ENCODE measurements around the gene YIF1B. TPM values are rescaled to one million over a fixed set of nuclear protein-coding genes. Genes with fewer than 3 reads are reported as not detected.

The YIF1B gene
- total and polyA plus RNA-seq, 2 experiments from 2014 or later: 82.8 to 106 TPM

DNA sequence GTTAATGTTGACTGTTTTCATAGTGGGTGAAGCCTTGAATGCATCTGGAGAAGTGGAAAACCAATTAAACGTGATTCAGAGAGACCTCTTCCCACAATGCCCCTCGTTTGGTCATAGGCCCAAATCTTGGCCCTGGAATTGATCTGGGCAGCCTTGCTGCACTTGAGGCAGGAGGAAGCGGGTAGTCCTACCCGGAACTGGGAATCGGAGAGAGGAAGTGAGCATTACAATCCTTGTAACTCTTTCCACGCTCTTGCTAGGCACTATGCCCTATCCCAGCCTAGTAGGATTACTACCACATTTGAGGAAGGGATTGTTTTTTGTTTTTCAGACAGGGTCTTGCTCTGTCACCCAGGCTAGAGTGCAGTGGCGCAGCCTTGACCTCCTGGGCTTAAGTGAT, 7.5 kb upstream of the YIF1B start:
- Mint-ChIP-seq H3K36me3 (ENCODE audit: low read depth) (peaks cover 6% of the 10 kb centered on the region; the same call in 2 of the 3 replicates), H3K4me3 (no peak overlapping the region), H3K9me3 (no peaks in the 10 kb centered on the region; the same call in 2 of the 3 replicates), H3K27ac (no peak overlapping the region), H3K4me1 (peaks cover 14% of the 10 kb centered on the region; the same call in 2 of the 3 replicates), H3K27me3 (ENCODE audit: insufficient read depth, low read depth, poor library complexity) (peaks cover 28% of the 10 kb centered on the region)
- no peaks in the 10 kb centered on the region for H3K9me2 ChIP-seq (ENCODE audit: insufficient read depth)
- TF ChIP-seq CREB1 (CRISPR knock-in tag; IDR thresholded peaks at IDR 0.05; ENCODE audit: low read depth) (no peak), NANOG (IDR thresholded peaks at IDR 0.05; ENCODE audit: borderline replicate concordance) (no peak), STAT1 (IDR thresholded peaks at IDR 0.05; ENCODE audit: unreplicated experiment) (no peak)
- no peaks in the 10 kb centered on the region; the same call in 1 of the 2 replicates for H4K20me1 ChIP-seq (replicated peaks; ENCODE audit: insufficient read depth)
- no peaks in the 10 kb centered on the region for H3K79me2 ChIP-seq (replicated peaks; ENCODE audit: insufficient read depth)
- no peak for DNase-seq (ENCODE audit: low spot score)
- 0 out of 2 replicates have a peak, but pooled peaks cover 5% of the 10 kb centered on the region for H3K36me3 ChIP-seq (ENCODE audit: insufficient read depth)
- peaks cover 2% of the 10 kb centered on the region; the same call in 1 of the 2 replicates for H3F3A ChIP-seq (replicated peaks; ENCODE audit: low read depth)
- H3K27ac ChIP-seq (ENCODE audit: low read depth): no peak overlapping the region
- no peak for ATAC-seq
- no peak overlapping the region for H3K4me3 ChIP-seq
- H2AFZ ChIP-seq: no peak overlapping the region
- H3K4me1 ChIP-seq (ENCODE audit: insufficient read depth): no peaks in the 10 kb centered on the region; the same call in 1 of the 2 replicates
- peaks cover 24% of the 10 kb centered on the region for H3K27me3 ChIP-seq (ENCODE audit: insufficient read depth)
- H3K4me2 ChIP-seq: no peak overlapping the region

DNA sequence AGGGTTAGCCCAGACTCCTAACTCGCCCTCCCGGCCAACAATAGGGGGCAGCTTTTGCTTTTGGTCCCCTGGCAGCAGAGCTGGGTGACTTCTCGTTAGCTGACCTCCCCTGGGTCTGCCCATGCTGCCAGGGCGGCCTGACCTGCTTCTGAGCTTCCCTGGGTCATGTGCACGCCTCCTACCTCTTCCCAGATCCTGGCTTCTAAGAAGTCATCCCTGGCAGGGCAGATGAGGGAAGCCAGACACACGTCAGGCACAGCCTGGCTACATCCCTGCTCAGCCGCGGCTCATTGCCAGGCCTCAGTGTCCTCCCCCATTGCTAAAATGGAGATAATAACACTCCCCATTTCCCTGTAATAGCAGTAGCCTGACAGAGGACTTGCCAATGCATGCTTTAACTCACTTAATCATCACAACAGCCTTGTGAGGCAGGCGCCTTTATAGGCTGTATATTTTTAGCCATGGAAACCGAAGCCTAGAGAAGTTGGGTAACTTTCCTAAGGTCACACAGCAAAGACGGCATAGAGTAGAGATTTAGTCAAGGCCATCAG, 6.0 kb upstream of the YIF1B start:
- peak overlapping the region; percentile 32; the same call in 1 of the 2 replicates for H3K4me2 ChIP-seq
- Mint-ChIP-seq H3K36me3 (ENCODE audit: low read depth) (no peaks in the 10 kb centered on the region; the same call in 2 of the 3 replicates), H3K9me3 (no peaks in the 10 kb centered on the region), H3K4me1 (peaks cover 18% of the 10 kb centered on the region; the same call in 2 of the 3 replicates), H3K27ac (no peak overlapping the region), H3K27me3 (ENCODE audit: insufficient read depth, low read depth, poor library complexity) (peaks cover 34% of the 10 kb centered on the region), H3K4me3 (no peak overlapping the region; the same call in 2 of the 3 replicates)
- H3K4me1 ChIP-seq (ENCODE audit: insufficient read depth): no peaks in the 10 kb centered on the region; the same call in 1 of the 2 replicates
- peaks cover 36% of the 10 kb centered on the region for H3K27me3 ChIP-seq (ENCODE audit: insufficient read depth)
- no peak overlapping the region for H3K27ac ChIP-seq (ENCODE audit: low read depth)
- TF ChIP-seq, protein P1, sequence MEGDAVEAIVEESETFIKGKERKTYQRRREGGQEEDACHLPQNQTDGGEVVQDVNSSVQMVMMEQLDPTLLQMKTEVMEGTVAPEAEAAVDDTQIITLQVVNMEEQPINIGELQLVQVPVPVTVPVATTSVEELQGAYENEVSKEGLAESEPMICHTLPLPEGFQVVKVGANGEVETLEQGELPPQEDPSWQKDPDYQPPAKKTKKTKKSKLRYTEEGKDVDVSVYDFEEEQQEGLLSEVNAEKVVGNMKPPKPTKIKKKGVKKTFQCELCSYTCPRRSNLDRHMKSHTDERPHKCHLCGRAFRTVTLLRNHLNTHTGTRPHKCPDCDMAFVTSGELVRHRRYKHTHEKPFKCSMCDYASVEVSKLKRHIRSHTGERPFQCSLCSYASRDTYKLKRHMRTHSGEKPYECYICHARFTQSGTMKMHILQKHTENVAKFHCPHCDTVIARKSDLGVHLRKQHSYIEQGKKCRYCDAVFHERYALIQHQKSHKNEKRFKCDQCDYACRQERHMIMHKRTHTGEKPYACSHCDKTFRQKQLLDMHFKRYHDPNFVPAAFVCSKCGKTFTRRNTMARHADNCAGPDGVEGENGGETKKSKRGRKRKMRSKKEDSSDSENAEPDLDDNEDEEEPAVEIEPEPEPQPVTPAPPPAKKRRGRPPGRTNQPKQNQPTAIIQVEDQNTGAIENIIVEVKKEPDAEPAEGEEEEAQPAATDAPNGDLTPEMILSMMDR (conservative IDR thresholded peaks at IDR 0.05; ENCODE audit: low read depth in 2 of 2): peak in 1 of 2 experiments; percentile 23; a peak in 1 of 4 replicates
- no peak for TF ChIP-seq EZH2phosphoT487 (IDR thresholded peaks at IDR 0.05; ENCODE audit: unreplicated experiment)
- DNase-seq (ENCODE audit: low spot score) (no peak), ATAC-seq (no peak)
- peaks cover 6% of the 10 kb centered on the region; the same call in 1 of the 2 replicates for H3F3A ChIP-seq (replicated peaks; ENCODE audit: low read depth)
- no peaks in the 10 kb centered on the region for H3K9me2 ChIP-seq (ENCODE audit: insufficient read depth)
- no peaks in the 10 kb centered on the region for H3K36me3 ChIP-seq (ENCODE audit: insufficient read depth)
- no peaks in the 10 kb centered on the region for H3K79me2 ChIP-seq (replicated peaks; ENCODE audit: insufficient read depth)
- H3K4me3 ChIP-seq: no peak overlapping the region
- H4K20me1 ChIP-seq (replicated peaks; ENCODE audit: insufficient read depth): no peaks in the 10 kb centered on the region; the same call in 1 of the 2 replicates
- no peak overlapping the region for H2AFZ ChIP-seq

DNA sequence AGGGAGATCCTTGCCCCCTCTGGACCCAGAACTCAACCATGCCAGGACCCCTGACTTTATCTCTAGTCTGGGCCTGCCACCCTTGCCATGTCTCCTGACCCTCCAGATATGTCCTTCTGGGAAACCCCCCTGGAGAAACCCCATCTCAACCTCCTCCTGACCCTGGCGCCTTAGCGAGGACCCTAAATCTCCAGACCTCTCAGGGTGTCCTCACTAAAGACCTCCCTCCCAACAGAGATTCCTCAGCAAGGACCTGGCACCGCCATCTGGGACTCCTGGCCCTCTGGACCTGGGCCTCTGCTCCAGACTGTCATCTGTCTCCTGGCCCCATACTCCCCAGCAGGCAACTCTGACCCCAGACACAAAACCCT, 5.2 kb upstream of the YIF1B start:
- Histone ChIP-seq H4K20me1 (replicated peaks; ENCODE audit: insufficient read depth) (no peaks in the 10 kb centered on the region; the same call in 1 of the 2 replicates), H3K4me2 (peak overlapping the region; percentile 98; the same call in 1 of the 2 replicates), H3K9me2 (ENCODE audit: insufficient read depth) (no peaks in the 10 kb centered on the region), H3K27ac (ENCODE audit: low read depth) (no peak overlapping the region), H3K4me1 (ENCODE audit: insufficient read depth) (no peaks in the 10 kb centered on the region; the same call in 1 of the 2 replicates), H3K27me3 (ENCODE audit: insufficient read depth) (peaks cover 36% of the 10 kb centered on the region), H3K4me3 (peak overlapping the region; percentile 89), H2AFZ (no peak overlapping the region), H3F3A (replicated peaks; ENCODE audit: low read depth) (peaks cover 11% of the 10 kb centered on the region; the same call in 1 of the 2 replicates), H3K79me2 (replicated peaks; ENCODE audit: insufficient read depth) (no peaks in the 10 kb centered on the region), H3K36me3 (ENCODE audit: insufficient read depth) (no peaks in the 10 kb centered on the region)
- Mint-ChIP-seq H3K4me3 (peak overlapping the region; percentile 77; the same call in 1 of the 3 replicates), H3K27ac (no peak overlapping the region), H3K9me3 (no peaks in the 10 kb centered on the region), H3K4me1 (peaks cover 20% of the 10 kb centered on the region; the same call in 2 of the 3 replicates), H3K27me3 (ENCODE audit: insufficient read depth, low read depth, poor library complexity) (peaks cover 40% of the 10 kb centered on the region), H3K36me3 (ENCODE audit: low read depth) (no peaks in the 10 kb centered on the region; the same call in 2 of the 3 replicates)
- ATAC-seq (no peak), DNase-seq (ENCODE audit: low spot score) (no peak)
- no peak for TF ChIP-seq EZH2phosphoT487 (IDR thresholded peaks at IDR 0.05; ENCODE audit: unreplicated experiment)
- no peak for TF ChIP-seq POLR2AphosphoS5 (IDR thresholded peaks at IDR 0.05; ENCODE audit: low read depth)
- TF ChIP-seq ZNF331 (CRISPR knock-in tag; IDR thresholded peaks at IDR 0.05; ENCODE audit: low read depth): no peak
- TF ChIP-seq, protein P2, sequence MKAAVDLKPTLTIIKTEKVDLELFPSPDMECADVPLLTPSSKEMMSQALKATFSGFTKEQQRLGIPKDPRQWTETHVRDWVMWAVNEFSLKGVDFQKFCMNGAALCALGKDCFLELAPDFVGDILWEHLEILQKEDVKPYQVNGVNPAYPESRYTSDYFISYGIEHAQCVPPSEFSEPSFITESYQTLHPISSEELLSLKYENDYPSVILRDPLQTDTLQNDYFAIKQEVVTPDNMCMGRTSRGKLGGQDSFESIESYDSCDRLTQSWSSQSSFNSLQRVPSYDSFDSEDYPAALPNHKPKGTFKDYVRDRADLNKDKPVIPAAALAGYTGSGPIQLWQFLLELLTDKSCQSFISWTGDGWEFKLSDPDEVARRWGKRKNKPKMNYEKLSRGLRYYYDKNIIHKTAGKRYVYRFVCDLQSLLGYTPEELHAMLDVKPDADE (IDR thresholded peaks at IDR 0.05): no peak
- no peak for TF ChIP-seq CREB1 (CRISPR knock-in tag; IDR thresholded peaks at IDR 0.05; ENCODE audit: low read depth)
- TF ChIP-seq, protein P1 (conservative IDR thresholded peaks at IDR 0.05; ENCODE audit: low read depth in 2 of 2): no peak
- no peak for TF ChIP-seq JUNB (IDR thresholded peaks at IDR 0.05; ENCODE audit: unreplicated experiment)
- TF ChIP-seq EZH2 (IDR thresholded peaks at IDR 0.05; ENCODE audit: low read depth, unreplicated experiment): no peak
